Esophagus muscularis mucosa (tissue), 4 donors: ENCODE results near the gene OSBPL2. TPM values are rescaled to one million over a fixed set of nuclear protein-coding genes. Genes with fewer than 3 reads are reported as not detected.
A peak's percentile ranks its signal among the peaks of the same experiment; 100 is the strongest.

Source experiments
- DNase-seq: peaks from one replicate; pipeline ENCODE4 v3.0.0-alpha.2; 2017; ENCODE audit errors: extremely low spot score
- H3K27ac ChIP-seq, 4 donors: fragments of 200-600 bp; sonication (generic); replicated peaks in 1 of 4; 1 replicate in 3 of 4; 2 replicates in 1 of 4; pipeline ENCODE4 v1.5.1; 2016 to 2019; ENCODE audit warnings: mild to moderate bottlenecking in 1 of 4
- H3K27me3 ChIP-seq, 4 donors: fragments of 200-600 bp; sonication (generic); one replicate each; pipeline versions ENCODE4 v1.5.1 to v1.6.0; 2016 to 2019
- H3K36me3 ChIP-seq, 4 donors: fragments of 200-600 bp; sonication (generic); one replicate each; pipeline ENCODE4 v1.5.1; 2016 to 2019
- H3K4me1 ChIP-seq, 4 donors: fragments of 200-600 bp; sonication (generic); one replicate each; pipeline ENCODE4 v1.5.1; 2016 to 2019
- H3K4me3 ChIP-seq, 4 donors: fragments of 200-600 bp; sonication (generic); 1 replicate in 2 of 4; 2 replicates in 2 of 4; pipeline ENCODE4 v1.5.1; 2016 to 2019; ENCODE audit warnings: mild to moderate bottlenecking in 4 of 4, moderate library complexity in 1 of 4
- H3K9me3 ChIP-seq, 4 donors: fragments of 200-600 bp; sonication (generic); 1 replicate in 3 of 4; 2 replicates in 1 of 4; pipeline ENCODE4 v1.5.1; 2016 to 2019
- CTCF ChIP-seq, 3 experiments: fragments of 200-600 bp in 2 of 3; fragments of 450-650 bp in 1 of 3; sonication (generic) in 2 of 3; IDR thresholded peaks; one replicate each; pipeline ENCODE4 v1.5.1; 2017 to 2019; ENCODE audit warnings: antibody characterized with exemption in 3 of 3, mild to moderate bottlenecking in 2 of 3, moderate library complexity in 1 of 3
- EP300 ChIP-seq: sonication (generic); formaldehyde crosslinking; IDR thresholded peaks from one replicate; pipeline ENCODE4 v1.6.1; 2017; ENCODE audit warnings: antibody characterized with exemption
- POLR2A ChIP-seq: fragments of 450-650 bp; IDR thresholded peaks from one replicate; pipeline ENCODE4 v1.6.1; 2017; ENCODE audit warnings: antibody characterized with exemption, moderate library complexity, mild to moderate bottlenecking, low read depth
- POLR2AphosphoS5 ChIP-seq, 2 donors: sonication (generic); formaldehyde crosslinking; IDR thresholded peaks; one replicate each; pipeline ENCODE4 v1.6.1; 2017; ENCODE audit warnings: antibody characterized with exemption in 2 of 2
- WGBS: methylation state at CpG from one replicate; pipeline ENCODE4 v1.1.5; 2018; 5-methylcytosine and 5-hydroxymethylcytosine counted together
- intact Hi-C: fragments of 100-400 bp; cut with DNase I; formaldehyde crosslinking; loops from one replicate; pipeline ENCODE4 v1.15.1; 2023
- total RNA-seq, 4 donors: library from RNA; depleted of rRNA; stranded (reverse); fragments of >200 nt; gene quantifications; one replicate each; pipeline versions ENCODE4 v1.1.0 to v1.2.1, GENCODE V29; 2016

The OSBPL2 gene
- total RNA-seq, 4 donors from 2014 or later, result 34.5 to 52.7 (median 44.2) TPM

- DNase-seq, result no peak
- no peaks in the 10 kb centered on the region for H3K9me3 ChIP-seq
- TF ChIP-seq POLR2A (no peak), POLR2AphosphoS5 (IDR thresholded peaks at IDR 0.05) (no peak), CTCF (IDR thresholded peaks at IDR 0.05) (no peak), EP300 (no peak)
- peaks cover 5 to 95% (median 54%) of the 10 kb centered on the region in 4 donors for H3K27me3 ChIP-seq
- H3K4me3 ChIP-seq, result no peak overlapping the region
- H3K36me3 ChIP-seq, result no peaks in the 10 kb centered on the region
- peaks cover 15 to 28% (median 21%) of the 10 kb centered on the region in 4 donors for H3K4me1 ChIP-seq
- 69% methylated on average over 11 of the region's 38 CpGs for WGBS
- H3K27ac ChIP-seq, result no peak overlapping the region
- intact Hi-C loops, result no loop called here
These were observed 20.2 kb upstream of the OSBPL2 start for GRCh38 chr20:62217913-62218773.

- intact Hi-C loops, result no loop called here
- peaks cover 15 to 28% (median 21%) of the 10 kb centered on the region in 4 donors for H3K4me1 ChIP-seq
- H3K4me3 ChIP-seq, result peak overlapping the region; percentile 44 to 59 (median 46)
- H3K27ac ChIP-seq, result no peak overlapping the region
- no peak for TF ChIP-seq CTCF (IDR thresholded peaks at IDR 0.05)
- no peak for TF ChIP-seq POLR2A
- no peak for TF ChIP-seq EP300
- no peak for TF ChIP-seq POLR2AphosphoS5 (IDR thresholded peaks at IDR 0.05)
- peaks cover 5 to 99% (median 58%) of the 10 kb centered on the region in 4 donors for H3K27me3 ChIP-seq
- H3K9me3 ChIP-seq, result no peaks in the 10 kb centered on the region
- WGBS, result 2% methylated on average over 26 of the region's 84 CpGs
- H3K36me3 ChIP-seq, result no peaks in the 10 kb centered on the region
- DNase-seq, result no peak
These were observed 19.0 kb upstream of the OSBPL2 start for GRCh38 chr20:62219101-62219991.

GRCh38 chr20:62219992-62220665 is 18.2 kb upstream of the OSBPL2 start, which contains the start of gene HRH3:
TSS of gene HRH3 (minus strand) at chr20:62220278. CDS start at chr20:62219970, 308 bp downstream.
- Histone ChIP-seq H3K9me3 (no peaks in the 10 kb centered on the region), H3K27me3 (peaks cover 5 to 99% (median 58%) of the 10 kb centered on the region in 4 donors), H3K36me3 (no peaks in the 10 kb centered on the region), H3K27ac (no peak within 1 kb of the TSS), H3K4me3 (peak within 1 kb of the TSS; percentile 44 to 59 (median 46)), H3K4me1 (peaks cover 15 to 28% (median 21%) of the 10 kb centered on the region in 4 donors)
- TF ChIP-seq POLR2A (no peak), POLR2AphosphoS5 (IDR thresholded peaks at IDR 0.05) (no peak), EP300 (no peak), CTCF (IDR thresholded peaks at IDR 0.05) (no peak)
- 0% methylated on average over 22 of the region's 84 CpGs for WGBS
- DNase-seq, result no peak
- intact Hi-C loops, result no loop called here

- peak overlapping the region; percentile 25 to 59 (median 45) for H3K4me3 ChIP-seq
- 5% methylated on average over 37 of the region's 46 CpGs for WGBS
- TF ChIP-seq POLR2A (no peak), CTCF (IDR thresholded peaks at IDR 0.05) (no peak), POLR2AphosphoS5 (IDR thresholded peaks at IDR 0.05) (no peak), EP300 (no peak)
These were observed 17.4 kb upstream of the OSBPL2 start for GRCh38 chr20:62220666-62221568.

More at GRCh38 chr20:62220666-62221568, 17.4 kb upstream of the OSBPL2 start:
- Histone ChIP-seq H3K27ac (no peak overlapping the region), H3K27me3 (peaks cover 5 to 99% (median 58%) of the 10 kb centered on the region in 4 donors), H3K4me1 (peaks cover 15 to 28% (median 21%) of the 10 kb centered on the region in 4 donors), H3K36me3 (no peaks in the 10 kb centered on the region), H3K9me3 (no peaks in the 10 kb centered on the region)
- no peak for DNase-seq
- intact Hi-C loops, result no loop called here
